Measurements from ENCODE around the gene SLC7A14.

SLC7A14 gene

GRCh38 chr3:170431054-170431453, 154.8 kb downstream of the SLC7A14 start:
- TF ChIP-seq CREB5 (CRISPR knock-in tag; IDR thresholded peaks at IDR 0.05; ENCODE audit: low read depth) = no peak
- no peak for TF ChIP-seq POU6F1 (CRISPR knock-in tag; IDR thresholded peaks at IDR 0.05; ENCODE audit: borderline replicate concordance, low read depth)
- TF ChIP-seq GLIS3 (CRISPR knock-in tag; IDR thresholded peaks at IDR 0.05) = no peak
- TF ChIP-seq ZFP30 (CRISPR knock-in tag; IDR thresholded peaks at IDR 0.05) = no peak
- no peak for TF ChIP-seq PPARA (CRISPR knock-in tag; IDR thresholded peaks at IDR 0.05; ENCODE audit: borderline replicate concordance)
- TF ChIP-seq ZC3H10 (CRISPR knock-in tag; IDR thresholded peaks at IDR 0.05) = no peak
- TF ChIP-seq TSHZ2 (CRISPR knock-in tag; IDR thresholded peaks at IDR 0.05) = no peak
- TF ChIP-seq CSDC2 (CRISPR knock-in tag; IDR thresholded peaks at IDR 0.05) = no peak
- TF ChIP-seq TCF4 (CRISPR knock-in tag; IDR thresholded peaks at IDR 0.05; ENCODE audit: borderline replicate concordance) = no peak
- no peak for TF ChIP-seq ZNF8 (CRISPR knock-in tag; IDR thresholded peaks at IDR 0.05)
- no peak for ATAC-seq

GRCh38 chr3:170429050-170429449, 156.8 kb downstream of the SLC7A14 start:
- TF ChIP-seq ISL1 (CRISPR knock-in tag; IDR thresholded peaks at IDR 0.05) = no peak
- TF ChIP-seq POU6F1 (CRISPR knock-in tag; IDR thresholded peaks at IDR 0.05; ENCODE audit: borderline replicate concordance, low read depth) = no peak
- TF ChIP-seq CSRNP3 (CRISPR knock-in tag; IDR thresholded peaks at IDR 0.05) = no peak
- TF ChIP-seq ARNTL (CRISPR knock-in tag; IDR thresholded peaks at IDR 0.05; ENCODE audit: borderline replicate concordance, low read depth) = no peak
- peak; percentile 69 for ATAC-seq

- TF ChIP-seq TCF4 (CRISPR knock-in tag; IDR thresholded peaks at IDR 0.05; ENCODE audit: borderline replicate concordance) = no peak
- TF ChIP-seq OSR1 (CRISPR knock-in tag; IDR thresholded peaks at IDR 0.05) = no peak
- TF ChIP-seq ZNF565 (CRISPR knock-in tag; conservative IDR thresholded peaks at IDR 0.05; ENCODE audit: low read depth) = no peak
- TF ChIP-seq ARNTL (CRISPR knock-in tag; IDR thresholded peaks at IDR 0.05; ENCODE audit: borderline replicate concordance, low read depth) = no peak
- TF ChIP-seq ZFP30 (CRISPR knock-in tag; IDR thresholded peaks at IDR 0.05) = no peak
- TF ChIP-seq ISL1 (CRISPR knock-in tag; IDR thresholded peaks at IDR 0.05) = no peak
- no peak for TF ChIP-seq ZNF8 (CRISPR knock-in tag; IDR thresholded peaks at IDR 0.05)
- TF ChIP-seq CREB5 (CRISPR knock-in tag; IDR thresholded peaks at IDR 0.05; ENCODE audit: low read depth) = no peak
- TF ChIP-seq CSRNP3 (CRISPR knock-in tag; IDR thresholded peaks at IDR 0.05) = no peak
- TF ChIP-seq BACH2 (CRISPR knock-in tag; IDR thresholded peaks at IDR 0.05; ENCODE audit: borderline replicate concordance) = no peak
- TF ChIP-seq ZC3H10 (CRISPR knock-in tag; IDR thresholded peaks at IDR 0.05) = no peak
- no peak for TF ChIP-seq ESRRG (CRISPR knock-in tag; IDR thresholded peaks at IDR 0.05)
- no peak for TF ChIP-seq GLIS3 (CRISPR knock-in tag; IDR thresholded peaks at IDR 0.05)
- ATAC-seq = no peak
Observed at GRCh38 chr3:170428095-170428494, 157.8 kb downstream of the SLC7A14 start.

Data from SK-N-SH treated with all-trans-retinoic acid at 6 μM for 48 hours (cell line).